Caco-2 (cell line): ENCODE data around the gene GOLM1. TPM values are rescaled to one million over a fixed set of nuclear protein-coding genes. Genes with fewer than 3 reads are reported as not detected.

Source experiments
- BruUV-seq: library from RNA; stranded (reverse); fragments of 400-500 nt; replicated peaks from 2 replicates; lab custom pipeline; 2021; lab: Mats Ljungman, UMichigan
- CTCF ChIA-PET: fragments of 300-600 bp; sonication (Branson Sonifier 250); formaldehyde crosslinking; loops from one replicate; lab custom pipeline; 2022; ENCODE audit warnings: antibody characterized with exemption; lab: Charles Lee
- POLR2A ChIA-PET: fragments of 300-600 bp; sonication (Branson Sonifier 250); formaldehyde crosslinking; loops from one replicate; lab custom pipeline; 2022; ENCODE audit warnings: antibody characterized with exemption; lab: Charles Lee
- DNase-seq, 2 experiments: peaks; one replicate each; pipeline versions ENCODE4 v3.0.0 to v3.0.0-alpha.2; 2020 to 2022
- H3K27me3 ChIP-seq: replicated peaks from 2 replicates; pipeline ENCODE4 v1.6.0; 2011; ENCODE audit warnings: low read length; ENCODE audit not compliant: control insufficient read depth, insufficient read depth
- H3K36me3 ChIP-seq: 2 replicates; pipeline ENCODE4 v1.5.1; 2011; ENCODE audit warnings: low read length; ENCODE audit not compliant: control insufficient read depth, insufficient read depth
- H3K4me1 ChIP-seq: fragments of 250-450 bp; sonication (Bioruptor Pico); 2 replicates; pipeline ENCODE4 v1.5.1; 2020; ENCODE audit warnings: mild to moderate bottlenecking
- H3K4me3 ChIP-seq: 2 replicates; pipeline ENCODE4 v1.5.1; 2011; ENCODE audit warnings: low read depth, mild to moderate bottlenecking, control low read depth, low read length
- H3K9me3 ChIP-seq: fragments of 250-450 bp; sonication (Bioruptor Pico); 2 replicates; pipeline ENCODE4 v1.5.1; 2020; ENCODE audit warnings: mild to moderate bottlenecking, moderate library complexity
- H3K27ac Mint-ChIP-seq: one replicate; pipeline ENCODE4 v1.8.0; 2022; ENCODE audit warnings: mixed read lengths; ENCODE audit not compliant: unreplicated experiment
- H3K27me3 Mint-ChIP-seq: one replicate; pipeline ENCODE4 v1.8.0; 2022; ENCODE audit warnings: mixed read lengths; ENCODE audit not compliant: insufficient read depth, unreplicated experiment
- H3K36me3 Mint-ChIP-seq: one replicate; pipeline ENCODE4 v1.8.0; 2022; ENCODE audit warnings: mild to moderate bottlenecking, mixed read lengths; ENCODE audit not compliant: insufficient read depth, unreplicated experiment
- H3K4me1 Mint-ChIP-seq: one replicate; pipeline ENCODE4 v1.8.0; 2022; ENCODE audit warnings: low read depth, mixed read lengths; ENCODE audit not compliant: unreplicated experiment
- H3K4me3 Mint-ChIP-seq: one replicate; pipeline ENCODE4 v1.8.0; 2022; ENCODE audit warnings: mild to moderate bottlenecking, moderate library complexity, mixed read lengths; ENCODE audit not compliant: unreplicated experiment
- H3K9me3 Mint-ChIP-seq: one replicate; pipeline ENCODE4 v1.8.0; 2022; ENCODE audit warnings: mixed read lengths; ENCODE audit not compliant: unreplicated experiment
- CTCF ChIP-seq, 2 experiments: fragments of 200-600 bp in 1 of 2; IDR thresholded peaks; 1 replicate in 1 of 2; 2 replicates in 1 of 2; pipeline versions ENCODE4 v1.5.1 to v1.8.0; 2011 to 2022; ENCODE audit warnings: antibody characterized with exemption in 1 of 2, control low read depth in 1 of 2, inconsistent platforms in 1 of 2, low read depth in 1 of 2, low read length in 1 of 2, mild to moderate bottlenecking in 1 of 2, moderate library complexity in 1 of 2; ENCODE audit not compliant: insufficient read depth in 1 of 2, severe bottlenecking in 1 of 2, unreplicated experiment in 1 of 2
- intact Hi-C: fragments of 100-400 bp; cut with micrococcal nuclease; formaldehyde crosslinking; loops from one replicate; pipeline ENCODE4 v1.10.0; 2022; ENCODE audit not compliant: unreplicated experiment
- total RNA-seq: library from RNA; stranded (reverse); gene quantifications from 2 replicates; pipeline ENCODE4 v1.2.3, GENCODE V29; 2022

GOLM1 gene
- total RNA-seq, 1 experiment from 2014 or later, result 53.6 TPM

DNA sequence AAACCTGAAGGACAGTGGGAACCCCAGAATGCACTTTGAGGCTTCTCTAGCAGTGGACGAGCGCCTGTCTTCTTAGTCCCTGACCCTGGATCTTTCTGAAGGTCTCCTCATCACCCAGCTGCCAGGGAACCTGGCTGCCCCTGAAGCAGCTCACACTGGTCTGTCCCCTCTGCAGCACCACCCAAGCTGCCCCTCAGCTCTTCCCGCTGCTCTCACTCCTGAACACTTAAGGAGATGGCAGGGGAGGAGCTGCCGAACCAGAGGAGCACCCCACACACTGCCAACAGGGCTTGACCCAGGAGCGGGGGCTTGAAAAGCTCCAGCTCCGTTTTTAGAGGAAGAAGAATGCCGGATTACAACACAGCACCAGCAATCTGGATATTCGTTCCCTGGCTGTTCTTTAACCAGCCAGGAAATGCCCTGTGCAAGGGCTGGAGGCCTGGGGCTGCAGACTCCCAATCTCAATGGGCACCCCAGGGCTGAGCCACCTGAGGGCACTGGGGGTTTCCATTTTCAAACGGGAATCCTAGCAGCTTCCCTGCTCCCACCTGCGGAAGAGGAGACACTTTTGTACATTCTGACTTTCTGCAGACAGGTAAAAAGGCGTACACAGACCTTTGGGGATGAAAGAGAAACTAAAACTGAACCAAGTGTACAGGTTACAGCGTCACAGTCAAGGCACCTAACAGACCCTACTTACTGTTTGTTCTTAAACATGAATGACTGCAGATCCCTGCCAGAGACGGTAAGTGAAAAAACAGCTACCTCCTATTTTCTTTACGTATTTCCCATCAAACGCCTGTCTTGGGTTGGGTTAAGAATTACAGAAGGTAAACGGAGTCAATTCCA is 36.3 kb downstream of the GOLM1 start:
- H3K27ac Mint-ChIP-seq, result no peak overlapping the region
- no peak for TF ChIP-seq CTCF (IDR thresholded peaks at IDR 0.05; ENCODE audit: insufficient read depth in 1 of 2, low read depth in 1 of 2, low read length in 1 of 2, severe bottlenecking in 1 of 2, unreplicated experiment in 1 of 2)
- Histone ChIP-seq H3K4me3 (no peak overlapping the region), H3K9me3 (no peaks in the 10 kb centered on the region), H3K4me1 (no peaks in the 10 kb centered on the region), H3K27me3 (no peaks in the 10 kb centered on the region), H3K36me3 (no peaks in the 10 kb centered on the region)
- intact Hi-C loops, result no loop called here
- H3K4me1 Mint-ChIP-seq, result no peaks in the 10 kb centered on the region
- peaks cover 6% of the 10 kb centered on the region for H3K36me3 Mint-ChIP-seq
- no peaks in the 10 kb centered on the region for H3K27me3 Mint-ChIP-seq
- DNase-seq, result no peak
- POLR2A ChIA-PET, result no interaction called here
- CTCF ChIA-PET, result no interaction called here
- BruUV-seq, result no TSS peak
- no peak overlapping the region for H3K4me3 Mint-ChIP-seq
- H3K9me3 Mint-ChIP-seq, result no peaks in the 10 kb centered on the region

GRCh38 chr9:86061972-86062739 is 37.2 kb downstream of the GOLM1 start:
- H3K36me3 Mint-ChIP-seq, result peaks cover 6% of the 10 kb centered on the region
- TF ChIP-seq CTCF (IDR thresholded peaks at IDR 0.05; ENCODE audit: insufficient read depth in 1 of 2, low read depth in 1 of 2, low read length in 1 of 2, severe bottlenecking in 1 of 2, unreplicated experiment in 1 of 2), result no peak
- H3K4me3 Mint-ChIP-seq, result no peak overlapping the region
- Histone ChIP-seq H3K36me3 (no peaks in the 10 kb centered on the region), H3K4me1 (no peaks in the 10 kb centered on the region), H3K4me3 (no peak overlapping the region), H3K27me3 (no peaks in the 10 kb centered on the region), H3K9me3 (no peaks in the 10 kb centered on the region)
- no peak overlapping the region for H3K27ac Mint-ChIP-seq
- ChIA-PET POLR2A (no interaction called here), CTCF (interaction anchor here (0.6 kb wide), 1 partner anchor 21 kb away, joined by 3 read pairs; no protein-coding TSS in a partner anchor)
- BruUV-seq, result no TSS peak
- no peak for DNase-seq
- no peaks in the 10 kb centered on the region for H3K4me1 Mint-ChIP-seq
- H3K9me3 Mint-ChIP-seq, result no peaks in the 10 kb centered on the region
- intact Hi-C loops, result no loop called here
- no peaks in the 10 kb centered on the region for H3K27me3 Mint-ChIP-seq

DNA sequence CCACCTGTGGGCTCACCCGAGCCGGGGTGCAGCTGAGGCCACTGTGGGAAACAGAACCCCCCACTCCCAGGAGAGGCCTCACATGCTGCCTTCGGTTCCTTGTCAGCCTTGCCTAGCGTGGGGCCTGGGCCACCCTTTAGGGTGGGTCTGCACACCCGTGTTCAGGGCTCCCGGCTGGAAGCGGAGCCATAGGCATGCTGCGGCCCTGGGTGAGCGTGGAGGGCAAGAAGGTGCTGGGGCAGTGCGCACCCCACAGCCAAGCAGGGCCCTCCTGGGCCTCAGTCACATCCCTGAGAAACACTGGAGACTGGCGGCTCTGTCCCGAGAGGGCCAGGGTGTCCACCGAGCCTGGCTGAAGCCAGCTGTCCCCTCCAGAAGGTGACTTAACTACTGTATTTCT is 41.9 kb downstream of the GOLM1 start:
- Histone ChIP-seq H3K9me3 (no peaks in the 10 kb centered on the region), H3K36me3 (no peaks in the 10 kb centered on the region), H3K4me1 (no peaks in the 10 kb centered on the region), H3K4me3 (no peak overlapping the region), H3K27me3 (no peaks in the 10 kb centered on the region)
- H3K27ac Mint-ChIP-seq, result no peak overlapping the region
- no peaks in the 10 kb centered on the region for H3K9me3 Mint-ChIP-seq
- BruUV-seq, result no TSS peak
- intact Hi-C loops, result no loop called here
- H3K36me3 Mint-ChIP-seq, result peaks cover 6% of the 10 kb centered on the region
- no peaks in the 10 kb centered on the region for H3K27me3 Mint-ChIP-seq
- no peak overlapping the region for H3K4me3 Mint-ChIP-seq
- no peak for TF ChIP-seq CTCF (IDR thresholded peaks at IDR 0.05; ENCODE audit: insufficient read depth in 1 of 2, low read depth in 1 of 2, low read length in 1 of 2, severe bottlenecking in 1 of 2, unreplicated experiment in 1 of 2)
- CTCF ChIA-PET, result no interaction called here
- DNase-seq, result no peak
- POLR2A ChIA-PET, result no interaction called here
- no peaks in the 10 kb centered on the region for H3K4me1 Mint-ChIP-seq
